Thyroid gland (tissue), 4 donors: ENCODE results near the gene MID1.

Experiments used
- CTCF ChIP-seq, 6 experiments: fragments of 200-600 bp in 3 of 6; fragments of 450-650 bp in 3 of 6; sonication (generic) in 3 of 6; IDR thresholded peaks; one replicate each; pipeline ENCODE4 v1.5.1; 2016 to 2019; ENCODE audit warnings: antibody characterized with exemption in 6 of 6, mild to moderate bottlenecking in 2 of 6, inconsistent platforms in 1 of 6, moderate library complexity in 1 of 6
- POLR2A ChIP-seq, 2 donors: fragments of 450-650 bp; IDR thresholded peaks; one replicate each; pipeline ENCODE4 v1.6.1; 2017; ENCODE audit warnings: antibody characterized with exemption in 2 of 2, mild to moderate bottlenecking in 2 of 2, moderate library complexity in 1 of 2

GRCh38 chrX:10600479-10600878 lies 19.9 kb downstream of the MID1 start:
- TF ChIP-seq CTCF (IDR thresholded peaks at IDR 0.05): no peak
- no peak for TF ChIP-seq POLR2A (IDR thresholded peaks at IDR 0.05)
